Measurements from ENCODE around the gene DHRS7C. TPM values are rescaled to one million over a fixed set of nuclear protein-coding genes. Genes with fewer than 3 reads are reported as not detected.

Gene DHRS7C
- total RNA-seq, 4 donors from 2014 or later, result 5.1 to 64.6 (median 42.2) TPM

- no peak overlapping the region for H3K27ac ChIP-seq
- H3K9me3 ChIP-seq, result no peaks in the 10 kb centered on the region
- no peaks in the 10 kb centered on the region for H3K36me3 ChIP-seq
- no peaks in the 10 kb centered on the region for H3K27me3 ChIP-seq
- no peak for DNase-seq
- no peak for ATAC-seq
- no peaks in the 10 kb centered on the region for H3K4me1 ChIP-seq
- in situ Hi-C loops (cut with MboI; ENCODE audit: low sequenced_read_pairs in 4 of 4) (loop anchor here in 1 of 4 donors (25.0 kb wide), 1 partner anchor 103 kb away; the partner anchor contains the start of gene RCVRN), intact Hi-C loops (cut with DNase I; ENCODE audit: low total_unique reads) (no loop called here)
- no peak for TF ChIP-seq CTCF (IDR thresholded peaks at IDR 0.05 in 4 of 5, conservative IDR thresholded peaks at IDR 0.05 in 1 of 5)
- no peak for TF ChIP-seq POLR2A (IDR thresholded peaks at IDR 0.05)
- no peak overlapping the region for H3K4me3 ChIP-seq
These were observed 18.0 kb upstream of the DHRS7C start for GRCh38 chr17:9809409-9809808.

- ATAC-seq (no peak), DNase-seq (no peak)
- Histone ChIP-seq H3K9me3 (no peaks in the 10 kb centered on the region), H3K36me3 (no peaks in the 10 kb centered on the region), H3K27ac (no peak overlapping the region), H3K4me3 (no peak overlapping the region), H3K27me3 (no peaks in the 10 kb centered on the region), H3K4me1 (no peaks in the 10 kb centered on the region)
- intact Hi-C loops (cut with DNase I; ENCODE audit: low total_unique reads), result no loop called here
- in situ Hi-C loops (cut with MboI; ENCODE audit: low sequenced_read_pairs in 4 of 4), result loop anchor here in 1 of 4 donors (25.0 kb wide), 1 partner anchor 106 kb away; the partner anchor contains the start of gene RCVRN
- no peak for TF ChIP-seq POLR2A (IDR thresholded peaks at IDR 0.05)
- TF ChIP-seq CTCF (IDR thresholded peaks at IDR 0.05 in 4 of 5, conservative IDR thresholded peaks at IDR 0.05 in 1 of 5), result no peak
These were observed 15.3 kb upstream of the DHRS7C start for GRCh38 chr17:9806699-9807098.

GRCh38 chr17:9805769-9806168 is 14.4 kb upstream of the DHRS7C start:
- no peak for DNase-seq
- Histone ChIP-seq H3K9me3 (no peaks in the 10 kb centered on the region), H3K4me3 (no peak overlapping the region), H3K4me1 (no peaks in the 10 kb centered on the region), H3K27ac (no peak overlapping the region), H3K27me3 (no peaks in the 10 kb centered on the region), H3K36me3 (no peaks in the 10 kb centered on the region)
- TF ChIP-seq POLR2A (IDR thresholded peaks at IDR 0.05) (no peak), CTCF (IDR thresholded peaks at IDR 0.05 in 4 of 5, conservative IDR thresholded peaks at IDR 0.05 in 1 of 5) (no peak)
- in situ Hi-C loops (cut with MboI; ENCODE audit: low sequenced_read_pairs in 4 of 4), result loop anchor here in 1 of 4 donors (25.0 kb wide), 1 partner anchor 107 kb away; the partner anchor contains the start of gene RCVRN
- intact Hi-C loops (cut with DNase I; ENCODE audit: low total_unique reads), result no loop called here
- no peak for ATAC-seq

- ATAC-seq, result no peak
- intact Hi-C loops (cut with DNase I; ENCODE audit: low total_unique reads) (no loop called here), in situ Hi-C loops (cut with MboI; ENCODE audit: low sequenced_read_pairs in 4 of 4) (loop anchor here in 1 of 4 donors (25.0 kb wide), 1 partner anchor 110 kb away; the partner anchor contains the start of gene RCVRN)
- Histone ChIP-seq H3K36me3 (no peaks in the 10 kb centered on the region), H3K27ac (no peak overlapping the region), H3K27me3 (no peaks in the 10 kb centered on the region), H3K4me3 (no peak overlapping the region), H3K9me3 (no peaks in the 10 kb centered on the region), H3K4me1 (no peaks in the 10 kb centered on the region)
- no peak for DNase-seq
- no peak for TF ChIP-seq CTCF (IDR thresholded peaks at IDR 0.05 in 4 of 5, conservative IDR thresholded peaks at IDR 0.05 in 1 of 5)
- TF ChIP-seq POLR2A (IDR thresholded peaks at IDR 0.05), result no peak
These were observed 11.3 kb upstream of the DHRS7C start for GRCh38 chr17:9802697-9803096.

GRCh38 chr17:9802294-9802693 is 10.9 kb upstream of the DHRS7C start:
- Histone ChIP-seq H3K4me1 (no peaks in the 10 kb centered on the region), H3K36me3 (no peaks in the 10 kb centered on the region), H3K9me3 (no peaks in the 10 kb centered on the region), H3K27ac (no peak overlapping the region), H3K27me3 (no peaks in the 10 kb centered on the region), H3K4me3 (no peak overlapping the region)
- DNase-seq (no peak), ATAC-seq (no peak)
- intact Hi-C loops (cut with DNase I; ENCODE audit: low total_unique reads), result no loop called here
- no peak for TF ChIP-seq CTCF (IDR thresholded peaks at IDR 0.05 in 4 of 5, conservative IDR thresholded peaks at IDR 0.05 in 1 of 5)
- no peak for TF ChIP-seq POLR2A (IDR thresholded peaks at IDR 0.05)
- in situ Hi-C loops (cut with MboI; ENCODE audit: low sequenced_read_pairs in 4 of 4), result loop anchor here in 1 of 4 donors (25.0 kb wide), 1 partner anchor 110 kb away; the partner anchor contains the start of gene RCVRN
